ENCODE data around the gene TRAPPC2L. TPM values are rescaled to one million over a fixed set of nuclear protein-coding genes. Genes with fewer than 3 reads are reported as not detected.

TRAPPC2L gene
- total RNA-seq, 1 donor from 2014 or later = 43.9 TPM

DNA sequence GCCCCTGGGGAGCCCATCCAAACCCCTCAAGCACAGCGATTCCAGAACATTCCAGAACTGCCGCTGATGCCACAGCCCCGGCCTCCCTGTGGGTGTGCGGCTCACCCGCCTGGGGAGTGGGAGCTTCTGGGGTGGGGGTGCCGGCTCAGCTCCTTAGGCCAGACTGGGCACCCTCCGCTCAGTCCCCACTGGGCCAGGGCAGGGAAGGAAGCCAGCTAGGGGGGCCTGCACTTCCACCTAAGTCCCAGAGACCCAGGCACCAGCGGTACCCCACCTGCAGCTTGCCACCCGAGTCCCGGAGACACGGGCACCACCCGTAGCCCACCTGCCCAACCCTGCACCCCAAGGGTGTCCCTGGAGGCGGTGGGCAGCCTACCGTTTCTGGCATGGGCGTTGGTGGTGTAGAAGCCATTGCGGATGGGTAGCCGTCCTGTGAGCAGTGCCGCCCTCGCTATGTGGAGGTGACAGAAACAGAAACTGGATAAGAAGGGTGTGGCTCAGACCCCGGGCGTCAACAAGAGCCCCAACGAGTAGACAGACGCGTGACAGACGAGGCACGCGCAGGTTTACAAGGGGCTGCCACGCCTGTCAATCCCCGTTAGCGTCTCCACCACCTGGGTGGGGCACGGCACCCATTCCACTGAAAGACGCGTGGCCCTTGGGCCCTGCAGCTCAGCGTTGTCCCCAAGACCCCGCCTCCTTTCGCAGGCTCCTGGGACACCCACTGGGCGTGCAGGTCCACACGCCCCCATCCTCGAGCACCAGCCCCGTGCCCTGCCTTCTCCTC is 15.2 kb upstream of the TRAPPC2L start:
- Histone ChIP-seq H3K36me3 (peaks cover 20% of the 10 kb centered on the region), H3K27ac (no peak overlapping the region), H3K4me1 (no peaks in the 10 kb centered on the region), H3K27me3 (no peaks in the 10 kb centered on the region), H3K4me3 (no peak overlapping the region), H3K9me3 (no peaks in the 10 kb centered on the region)
- ATAC-seq (no peak), DNase-seq (no peak)
- intact Hi-C loops (cut with DNase I) = no loop called here
- TF ChIP-seq, protein P1, sequence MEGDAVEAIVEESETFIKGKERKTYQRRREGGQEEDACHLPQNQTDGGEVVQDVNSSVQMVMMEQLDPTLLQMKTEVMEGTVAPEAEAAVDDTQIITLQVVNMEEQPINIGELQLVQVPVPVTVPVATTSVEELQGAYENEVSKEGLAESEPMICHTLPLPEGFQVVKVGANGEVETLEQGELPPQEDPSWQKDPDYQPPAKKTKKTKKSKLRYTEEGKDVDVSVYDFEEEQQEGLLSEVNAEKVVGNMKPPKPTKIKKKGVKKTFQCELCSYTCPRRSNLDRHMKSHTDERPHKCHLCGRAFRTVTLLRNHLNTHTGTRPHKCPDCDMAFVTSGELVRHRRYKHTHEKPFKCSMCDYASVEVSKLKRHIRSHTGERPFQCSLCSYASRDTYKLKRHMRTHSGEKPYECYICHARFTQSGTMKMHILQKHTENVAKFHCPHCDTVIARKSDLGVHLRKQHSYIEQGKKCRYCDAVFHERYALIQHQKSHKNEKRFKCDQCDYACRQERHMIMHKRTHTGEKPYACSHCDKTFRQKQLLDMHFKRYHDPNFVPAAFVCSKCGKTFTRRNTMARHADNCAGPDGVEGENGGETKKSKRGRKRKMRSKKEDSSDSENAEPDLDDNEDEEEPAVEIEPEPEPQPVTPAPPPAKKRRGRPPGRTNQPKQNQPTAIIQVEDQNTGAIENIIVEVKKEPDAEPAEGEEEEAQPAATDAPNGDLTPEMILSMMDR (IDR thresholded peaks at IDR 0.05) = no peak

- Histone ChIP-seq H3K4me3 (no peak overlapping the region), H3K4me1 (no peaks in the 10 kb centered on the region), H3K27ac (no peak overlapping the region), H3K27me3 (no peaks in the 10 kb centered on the region), H3K9me3 (no peaks in the 10 kb centered on the region), H3K36me3 (peaks cover 20% of the 10 kb centered on the region)
- intact Hi-C loops (cut with DNase I) = no loop called here
- no peak for DNase-seq
- TF ChIP-seq, protein P1 (IDR thresholded peaks at IDR 0.05) = no peak
- no peak for ATAC-seq
These were observed 14.6 kb upstream of the TRAPPC2L start for GRCh38 chr16:88842308-88842756.

DNA sequence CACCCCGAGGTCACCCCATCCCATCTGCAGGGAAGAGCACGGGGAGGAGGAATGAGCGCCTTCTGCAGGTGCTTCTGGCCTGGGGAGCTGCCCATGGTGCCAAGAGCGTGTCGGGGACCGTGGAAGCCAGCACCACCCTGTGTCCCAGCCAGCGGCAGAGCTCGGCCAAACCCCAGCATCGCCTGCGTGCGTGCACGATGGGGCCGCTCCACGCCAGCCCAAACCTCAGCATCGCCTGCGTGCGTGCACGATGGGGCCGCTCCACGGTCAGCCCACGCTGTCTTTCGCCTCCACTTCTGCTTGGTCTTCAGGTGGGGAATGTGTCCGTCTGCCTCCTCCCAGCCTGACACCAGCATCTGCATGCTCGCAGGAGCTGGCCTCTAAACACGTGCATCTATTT is 14.1 kb upstream of the TRAPPC2L start:
- no peak overlapping the region for H3K4me3 ChIP-seq
- H3K27me3 ChIP-seq = no peaks in the 10 kb centered on the region
- intact Hi-C loops (cut with DNase I) = no loop called here
- ATAC-seq (no peak), DNase-seq (no peak)
- H3K36me3 ChIP-seq = peaks cover 23% of the 10 kb centered on the region
- no peak overlapping the region for H3K27ac ChIP-seq
- H3K4me1 ChIP-seq = no peaks in the 10 kb centered on the region
- H3K9me3 ChIP-seq = no peaks in the 10 kb centered on the region
- TF ChIP-seq, protein P1 (IDR thresholded peaks at IDR 0.05) = no peak

- Histone ChIP-seq H3K4me3 (no peak overlapping the region), H3K9me3 (no peaks in the 10 kb centered on the region), H3K27me3 (no peaks in the 10 kb centered on the region), H3K27ac (no peak overlapping the region), H3K4me1 (no peaks in the 10 kb centered on the region), H3K36me3 (peaks cover 24% of the 10 kb centered on the region)
- no peak for DNase-seq
- ATAC-seq = no peak
- intact Hi-C loops (cut with DNase I) = no loop called here
- TF ChIP-seq, protein P1 (IDR thresholded peaks at IDR 0.05) = no peak
These were observed 13.7 kb upstream of the TRAPPC2L start for GRCh38 chr16:88843256-88843655.

DNA sequence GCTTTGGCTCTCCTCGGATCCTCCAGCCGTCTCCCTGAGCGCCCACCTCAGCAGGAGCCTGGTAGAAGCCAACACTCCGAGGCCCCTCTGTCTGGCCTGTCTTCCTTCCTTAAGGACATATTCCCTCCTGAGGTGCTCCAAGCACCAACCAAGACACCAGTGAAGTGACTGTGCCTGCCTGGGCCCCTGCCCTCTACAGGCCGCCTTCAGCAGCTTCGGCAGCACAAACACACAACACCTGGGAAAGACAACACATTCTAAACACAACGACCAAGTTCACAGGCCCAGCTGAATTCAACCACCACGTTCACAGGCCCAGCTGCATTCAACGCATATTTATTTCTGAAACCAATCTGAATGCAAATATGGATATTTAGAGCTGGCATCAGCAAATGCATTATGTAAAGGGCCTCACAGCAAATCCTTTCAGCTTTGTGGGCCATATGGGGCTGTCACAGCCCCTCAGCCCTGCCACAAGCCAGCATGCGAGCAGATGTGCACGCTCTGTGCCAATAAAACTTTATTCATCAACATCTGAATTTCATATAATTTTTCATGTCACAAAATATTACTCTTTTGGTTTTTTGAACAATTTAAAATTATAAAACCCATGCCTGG is 12.4 kb upstream of the TRAPPC2L start:
- Histone ChIP-seq H3K36me3 (peaks cover 24% of the 10 kb centered on the region), H3K27ac (no peak overlapping the region), H3K4me1 (no peaks in the 10 kb centered on the region), H3K27me3 (no peaks in the 10 kb centered on the region), H3K4me3 (no peak overlapping the region), H3K9me3 (no peaks in the 10 kb centered on the region)
- intact Hi-C loops (cut with DNase I) = no loop called here
- ATAC-seq (no peak), DNase-seq (no peak)
- TF ChIP-seq, protein P1 (IDR thresholded peaks at IDR 0.05) = no peak

All from upper lobe of right lung (tissue), 1 donor.